Body of pancreas (tissue), 4 donors: ENCODE measurements around the gene TSEN2.

ENCODE experiments used
- CTCF ChIP-seq, 7 experiments: fragments of 450-650 bp in 4 of 7; fragments of 200-600 bp in 3 of 7; sonication (generic) in 3 of 7; IDR thresholded peaks; one replicate each; pipeline ENCODE4 v1.5.1; 2016 to 2019; ENCODE audit warnings: antibody characterized with exemption in 7 of 7
- POLR2A ChIP-seq, 3 donors: fragments of 450-650 bp; IDR thresholded peaks; one replicate each; pipeline ENCODE4 v1.6.1; 2016; ENCODE audit warnings: antibody characterized with exemption in 3 of 3, mild to moderate bottlenecking in 2 of 3

DNA sequence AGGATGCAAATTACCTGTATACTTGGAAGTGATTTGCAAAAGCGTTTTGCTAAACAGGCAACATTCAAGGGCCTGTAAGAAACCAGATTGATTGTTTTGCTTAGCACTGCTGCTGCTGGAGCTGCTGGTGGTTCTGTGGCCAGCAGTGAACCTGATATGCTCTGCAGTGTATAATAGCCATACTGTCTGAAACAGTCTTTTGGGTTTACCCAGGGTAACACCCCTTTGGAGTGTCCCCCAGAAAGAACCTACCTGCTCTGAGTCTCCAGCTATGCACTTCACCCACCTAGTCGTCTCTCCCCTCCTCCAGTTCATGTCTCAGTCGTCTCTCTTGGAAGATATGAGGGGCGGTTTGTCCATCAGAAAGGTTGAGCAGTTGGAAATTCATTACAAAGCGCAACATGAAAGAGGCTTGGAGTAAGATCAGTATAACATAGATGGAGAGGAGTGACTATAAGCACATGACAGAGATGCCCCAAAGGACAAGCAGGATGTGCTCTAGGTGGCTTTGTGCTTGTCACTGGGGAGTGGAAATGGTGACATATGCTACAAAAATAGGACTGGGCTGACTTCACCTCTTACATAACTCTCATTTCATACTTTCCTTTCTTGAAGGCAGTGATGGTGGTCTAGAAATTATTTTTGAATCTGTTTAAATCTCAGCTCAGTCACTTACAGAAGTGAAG lies 76.4 kb downstream of the TSEN2 start:
- no peak for TF ChIP-seq CTCF (IDR thresholded peaks at IDR 0.05)
- no peak for TF ChIP-seq POLR2A (IDR thresholded peaks at IDR 0.05)
